WI38 (cell line): ENCODE results near the gene CXCL1.

Experiments
- H3K4me3 ChIP-seq: 2 replicates; pipeline ENCODE4 v1.5.1; 2011; ENCODE audit warnings: low read depth, mild to moderate bottlenecking, control low read depth, low read length
- CTCF ChIP-seq: IDR thresholded peaks from 2 replicates; pipeline ENCODE4 v1.5.1; 2012; ENCODE audit warnings: low read depth, mild to moderate bottlenecking, control low read depth, low read length

Gene CXCL1

GRCh38 chr4:73918058-73918457 is 48.9 kb downstream of the CXCL1 start:
- no peak for TF ChIP-seq CTCF

GRCh38 chr4:73919691-73920090 is 50.5 kb downstream of the CXCL1 start:
- no peak overlapping the region for H3K4me3 ChIP-seq
- TF ChIP-seq CTCF, result no peak

More at GRCh38 chr4:73918058-73918457, 48.9 kb downstream of the CXCL1 start:
- H3K4me3 ChIP-seq, result no peak overlapping the region
